Suppressor macrophage (primary cell): ENCODE results near the gene CUL2.
"Not testable (repeated sequence)": the region's sequence is repeated elsewhere in the genome, so short reads cannot be mapped to it uniquely, and the experiment has no call there.

Source experiments
- DNase-seq, 4 experiments: peaks; one replicate each; pipeline ENCODE4 v3.0.0-alpha.2; 2020 to 2022

CUL2 gene

DNA sequence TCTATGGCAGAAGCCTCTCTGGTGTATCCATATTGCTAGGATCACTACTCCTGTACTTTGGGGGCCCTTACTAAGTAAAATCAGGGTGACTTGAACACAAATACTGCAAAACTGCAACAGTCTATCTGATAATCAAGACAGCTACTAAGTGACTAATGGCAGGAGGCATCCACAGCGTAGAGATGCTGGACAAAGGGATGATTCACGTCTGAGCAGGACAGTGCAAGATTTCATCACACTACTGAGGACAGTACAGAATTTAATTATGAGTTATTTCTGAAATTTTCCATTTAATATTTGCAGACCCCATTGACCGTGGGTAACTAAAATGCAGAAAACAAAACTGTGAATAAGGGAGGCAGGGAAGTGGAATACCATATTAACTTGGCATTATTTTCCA lies 10.4 kb downstream of the CUL2 start:
- peak in 3 of 4 experiments; percentile 8 to 18 (median 13) for DNase-seq

DNA sequence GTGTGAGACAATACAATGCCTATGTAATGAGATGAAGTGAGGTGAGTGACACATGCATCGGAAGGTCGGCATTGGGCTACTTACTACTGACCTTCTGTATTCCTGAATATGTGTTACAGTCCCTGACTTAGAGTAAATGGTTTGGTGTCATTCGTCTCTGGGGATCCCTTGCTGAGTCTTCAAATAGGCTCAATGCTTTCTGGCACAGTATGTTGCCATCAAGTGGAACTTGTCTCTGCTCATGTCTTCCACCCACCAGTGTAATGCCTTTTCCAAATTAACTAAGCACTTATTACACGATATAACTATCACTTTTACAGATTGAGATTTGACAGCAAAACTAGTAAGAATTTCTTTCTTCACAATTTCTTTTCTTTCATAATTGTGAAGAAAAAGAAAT lies 10.9 kb downstream of the CUL2 start:
- no peak for DNase-seq

DNA sequence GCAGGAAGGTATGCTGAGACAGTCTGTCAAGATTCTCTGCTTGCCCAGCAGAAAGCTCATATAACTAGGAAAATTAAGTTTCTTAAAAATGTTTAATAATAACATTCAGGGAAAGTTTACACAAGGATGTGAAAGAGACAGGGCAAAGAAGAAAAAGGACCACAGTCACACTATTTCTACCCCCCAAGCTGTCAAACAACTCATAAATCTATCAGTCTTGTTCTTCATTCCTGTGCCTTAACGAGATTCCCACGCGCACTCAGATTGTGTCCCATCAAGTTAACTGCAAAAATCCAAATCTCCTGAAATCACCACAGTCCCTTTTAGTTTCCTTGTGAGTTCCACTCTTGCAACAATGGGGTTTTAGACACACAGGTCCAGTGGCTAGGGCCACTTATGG lies 14.9 kb downstream of the CUL2 start:
- no peak for DNase-seq

DNA sequence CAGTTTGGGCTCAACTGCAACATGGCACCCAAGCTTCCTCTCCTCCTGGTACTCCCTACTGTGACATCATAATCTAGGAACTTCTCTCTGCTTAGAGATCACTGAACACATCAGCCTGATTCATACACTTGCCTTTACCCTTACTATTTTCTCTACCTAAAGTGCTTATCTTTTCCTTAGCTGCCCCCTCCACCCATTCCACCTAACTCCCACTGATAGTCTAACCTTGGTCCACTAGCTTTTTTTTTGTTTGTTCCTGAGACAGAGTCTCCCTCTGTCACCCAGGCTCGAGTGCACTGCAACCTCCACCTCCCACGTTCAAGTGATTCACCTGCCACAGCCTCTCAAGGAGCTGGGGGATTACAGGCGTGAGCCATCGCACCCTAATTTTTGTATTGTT lies 15.9 kb downstream of the CUL2 start:
- DNase-seq = peak in 2 of 4 experiments; percentile 11 to 14

DNA sequence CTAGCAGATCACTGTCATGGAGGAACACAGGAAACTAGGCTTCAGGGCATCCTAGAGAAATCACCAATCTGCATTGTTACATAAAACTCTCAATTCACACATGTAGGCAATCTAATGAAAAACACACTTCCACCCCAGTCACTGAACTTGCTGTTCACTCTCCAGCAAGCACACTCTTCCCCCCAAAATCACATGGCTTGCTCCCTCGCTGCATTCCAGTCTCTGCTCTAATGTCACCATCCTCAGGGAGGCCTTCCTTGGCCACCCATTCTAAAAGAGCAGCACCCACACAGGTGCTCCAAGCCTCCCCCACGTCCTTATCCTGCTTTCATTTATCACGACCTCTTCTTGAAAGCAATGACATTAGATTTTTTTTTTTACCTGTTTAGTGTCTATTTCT lies 19.6 kb downstream of the CUL2 start:
- no peak for DNase-seq

DNA sequence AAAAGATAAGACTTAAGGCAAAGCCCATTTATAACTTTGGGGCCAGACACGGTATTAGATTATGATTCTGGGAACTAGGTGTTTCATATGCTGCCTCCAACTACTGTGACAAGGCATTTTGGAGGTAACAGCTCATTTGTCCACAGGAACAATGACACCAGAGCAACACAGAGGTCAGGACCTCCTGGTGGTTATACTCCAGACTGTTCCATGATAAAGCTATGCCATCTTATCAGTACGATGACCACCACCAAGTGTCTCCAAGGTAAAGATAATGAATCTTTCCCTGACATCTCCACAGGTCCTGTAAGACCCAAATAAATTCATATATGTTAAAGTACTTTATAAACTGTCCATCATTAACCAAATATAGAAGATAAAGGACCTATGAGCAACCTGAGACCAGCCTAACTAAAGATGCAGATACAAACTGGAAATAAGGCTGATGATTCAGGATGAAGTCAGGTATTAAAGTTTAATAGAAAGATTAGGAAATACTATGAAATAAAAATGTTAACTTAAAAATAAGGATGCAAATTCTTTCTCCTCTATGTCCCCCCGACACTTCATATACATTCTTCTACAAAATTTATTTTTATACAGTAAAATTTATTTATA lies 26.2 kb downstream of the CUL2 start:
- no peak for DNase-seq

DNA sequence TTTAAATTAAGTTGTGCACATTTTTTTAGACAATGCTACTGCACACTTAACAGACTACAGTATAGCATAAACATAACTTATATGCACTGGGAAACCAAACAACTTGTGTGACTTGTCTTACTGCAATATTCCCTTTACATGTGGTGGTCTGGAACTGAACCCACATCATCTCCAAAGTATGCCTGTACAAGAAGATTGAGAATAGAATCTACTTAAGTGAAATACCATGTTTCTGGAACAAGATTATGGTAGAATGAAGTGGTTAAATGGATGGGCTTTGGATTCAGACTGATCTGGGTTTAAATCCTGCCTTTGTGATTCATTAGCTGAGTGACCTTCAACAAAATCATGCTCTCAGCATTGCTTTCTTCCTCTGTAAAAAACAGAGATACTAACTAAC lies 30.7 kb downstream of the CUL2 start:
- DNase-seq = no peak

DNA sequence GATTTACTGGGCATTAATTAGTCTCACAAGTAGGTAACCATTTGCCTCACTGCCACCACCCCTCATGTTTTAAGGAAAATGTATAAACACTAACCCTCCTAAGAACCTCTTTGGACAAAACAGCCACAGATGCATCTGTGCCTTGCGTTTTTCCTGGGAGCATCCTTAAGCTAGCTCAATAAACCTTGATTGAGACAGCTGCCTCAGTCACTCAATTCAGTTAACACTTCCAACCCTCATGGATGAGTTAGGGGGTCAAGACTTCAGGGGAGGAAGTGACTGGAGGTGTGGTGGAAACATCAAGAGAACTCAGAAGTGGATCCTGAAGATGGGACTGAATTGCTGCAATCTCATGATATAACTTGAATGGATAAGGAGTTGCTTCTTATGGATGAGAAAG lies 31.5 kb downstream of the CUL2 start:
- no peak for DNase-seq

DNA sequence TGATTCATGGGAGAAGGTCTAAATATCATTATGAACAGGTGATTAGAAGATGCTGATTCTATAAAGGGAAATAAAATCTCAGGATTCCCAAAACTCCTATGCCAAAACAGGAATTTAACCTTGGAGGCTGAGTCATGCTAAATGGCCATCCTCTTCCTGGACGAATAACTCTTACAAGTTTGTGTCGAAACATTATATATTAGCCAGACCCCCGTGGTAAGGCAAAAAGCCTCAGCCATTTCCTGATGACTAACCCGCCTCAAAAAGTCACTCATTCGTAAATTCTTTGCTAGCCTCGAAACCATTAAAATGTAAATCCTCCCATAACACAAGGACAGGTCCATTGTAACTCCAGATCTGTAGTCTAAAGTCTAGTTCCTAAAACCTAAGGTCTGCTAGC lies 32.0 kb downstream of the CUL2 start:
- DNase-seq = peak; percentile 15 to 49 (median 36)

DNA sequence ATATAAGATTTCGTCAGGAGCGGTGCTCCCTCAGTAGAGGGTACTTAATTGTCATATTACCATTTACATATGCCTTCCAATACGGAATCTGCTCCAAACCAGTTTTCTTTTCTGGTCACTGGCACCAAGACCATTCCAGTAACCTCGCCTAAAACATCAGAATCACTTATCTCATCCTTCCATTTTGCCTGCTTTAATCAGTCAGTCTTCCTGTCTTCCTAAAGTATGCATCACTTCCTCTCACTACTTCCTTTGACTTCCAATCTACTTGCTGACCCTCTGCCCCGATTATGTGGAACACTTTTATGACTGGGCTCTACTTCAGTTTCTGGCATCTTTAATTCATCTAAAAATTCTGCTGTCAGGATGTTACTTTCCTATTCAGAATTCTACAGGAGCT lies 33.5 kb downstream of the CUL2 start:
- DNase-seq = no peak

DNA sequence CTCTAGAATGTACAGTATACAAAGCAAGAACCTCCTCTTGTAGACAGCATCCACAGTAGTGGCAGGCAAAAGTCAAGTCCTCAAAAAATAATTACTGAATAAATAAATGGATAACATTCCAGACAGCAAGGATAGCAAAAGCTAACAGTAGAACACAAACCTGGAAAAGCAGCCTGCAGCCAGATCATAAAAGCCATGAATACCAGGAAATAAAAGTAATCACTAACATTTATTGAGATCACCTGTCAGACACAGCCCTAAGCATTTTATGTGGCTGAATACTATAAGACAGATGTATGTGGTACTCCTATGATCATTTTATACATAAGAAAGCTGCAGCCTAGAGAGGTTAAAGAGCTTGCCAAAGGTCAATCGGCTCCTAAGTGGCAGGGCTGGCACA lies 34.0 kb downstream of the CUL2 start:
- DNase-seq = no peak

DNA sequence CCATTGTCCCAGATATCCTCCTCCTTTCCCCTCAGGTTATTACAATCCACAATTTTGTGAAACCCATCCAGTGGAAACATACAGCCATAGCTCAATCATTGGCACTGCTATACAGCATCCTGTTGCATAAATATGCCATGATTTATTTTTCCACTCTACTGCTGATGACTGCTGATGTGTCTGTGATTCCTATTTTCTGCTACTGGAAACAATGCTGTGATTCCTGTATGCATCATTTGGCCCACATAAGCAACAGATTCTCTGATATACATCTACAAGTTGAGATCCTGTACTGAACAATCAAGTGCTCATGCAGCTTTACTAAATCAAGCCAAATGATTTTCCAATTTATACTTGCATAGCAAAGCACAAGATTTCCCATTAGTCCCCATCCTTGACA lies 39.6 kb downstream of the CUL2 start:
- DNase-seq = no peak

DNA sequence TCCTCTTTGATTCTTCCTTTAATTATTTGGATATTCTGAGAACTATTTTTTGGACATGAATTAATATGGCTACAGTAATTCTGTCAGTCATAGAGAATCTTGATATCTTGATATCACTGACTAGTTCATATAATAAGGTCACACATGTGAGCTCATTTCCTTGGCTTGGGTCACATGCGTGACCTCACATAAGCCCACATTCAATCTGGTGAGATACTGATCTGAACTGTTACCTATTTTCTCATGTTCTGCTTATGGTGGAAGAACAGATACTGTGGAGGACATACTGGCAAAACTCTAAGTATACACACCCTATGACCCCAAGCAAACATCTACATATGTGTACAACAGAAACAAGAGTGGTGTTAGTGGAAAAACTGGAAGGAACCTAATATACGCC lies 44.1 kb downstream of the CUL2 start:
- DNase-seq = peak in 2 of 4 experiments; percentile 35 to 44

DNA sequence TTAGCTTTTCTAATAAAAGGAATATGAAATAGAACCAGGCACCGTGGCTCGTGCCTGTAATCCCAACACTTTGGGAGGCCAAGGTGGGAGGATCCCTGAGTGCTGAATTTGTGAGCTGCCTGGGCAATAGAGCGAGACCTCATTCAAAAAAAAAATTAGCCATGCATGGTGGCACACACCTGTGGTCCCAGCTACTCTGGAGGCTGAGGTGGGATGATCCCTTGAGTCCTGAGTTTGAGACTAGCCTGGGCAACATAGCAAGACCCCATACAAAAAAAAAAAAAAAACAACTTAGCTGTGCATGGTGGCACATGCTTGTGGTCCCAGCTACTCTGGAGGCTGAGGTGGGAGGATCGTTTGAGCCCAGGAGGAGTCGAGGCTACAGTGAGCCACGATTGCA lies 44.9 kb downstream of the CUL2 start:
- DNase-seq = not testable (repeated sequence)

DNA sequence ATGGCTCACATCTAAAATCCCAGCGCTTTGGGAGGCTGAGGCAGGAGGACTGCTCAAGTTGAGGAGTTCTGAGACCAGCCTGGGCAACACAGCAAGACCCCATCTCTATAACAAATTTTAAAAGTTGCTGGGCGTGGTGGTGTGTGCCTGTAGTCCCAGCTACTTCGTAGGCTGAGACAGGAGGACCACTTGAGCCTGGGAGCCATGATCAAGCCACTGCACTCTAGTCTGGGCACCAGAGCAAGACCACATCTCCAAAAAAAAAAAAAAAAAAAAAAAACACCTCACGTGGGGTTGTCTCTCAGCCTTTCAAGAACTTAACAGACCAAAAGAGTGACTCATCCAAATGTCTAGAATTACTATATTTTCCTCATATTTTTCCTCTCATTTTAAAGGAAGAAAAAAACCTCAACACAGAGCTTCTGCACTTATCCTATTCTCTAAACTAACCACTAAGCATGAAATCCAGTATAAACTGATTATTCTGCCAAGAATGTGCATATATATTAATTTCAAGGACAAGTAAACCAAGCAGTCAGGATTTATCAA lies 46.3 kb downstream of the CUL2 start:
- no peak for DNase-seq

DNA sequence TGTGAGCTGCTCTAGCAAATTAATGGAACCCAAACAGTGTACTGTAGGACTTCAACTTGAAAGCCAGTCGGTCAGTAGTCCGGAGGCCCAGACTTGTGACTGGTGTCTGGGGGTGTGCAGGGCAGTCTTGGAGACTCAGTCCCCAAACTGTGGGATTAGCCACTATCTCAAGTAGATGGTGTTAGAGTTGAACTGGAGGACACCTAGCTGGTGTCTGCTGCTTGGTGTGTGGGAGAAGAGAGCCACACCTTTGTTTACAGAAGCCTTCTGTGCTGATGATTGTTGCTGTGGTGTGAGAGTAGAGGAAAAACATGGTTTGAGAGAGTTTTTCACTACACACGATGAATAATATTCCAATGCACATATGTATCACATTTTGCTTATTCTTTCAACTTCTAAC lies 47.4 kb downstream of the CUL2 start:
- no peak for DNase-seq

DNA sequence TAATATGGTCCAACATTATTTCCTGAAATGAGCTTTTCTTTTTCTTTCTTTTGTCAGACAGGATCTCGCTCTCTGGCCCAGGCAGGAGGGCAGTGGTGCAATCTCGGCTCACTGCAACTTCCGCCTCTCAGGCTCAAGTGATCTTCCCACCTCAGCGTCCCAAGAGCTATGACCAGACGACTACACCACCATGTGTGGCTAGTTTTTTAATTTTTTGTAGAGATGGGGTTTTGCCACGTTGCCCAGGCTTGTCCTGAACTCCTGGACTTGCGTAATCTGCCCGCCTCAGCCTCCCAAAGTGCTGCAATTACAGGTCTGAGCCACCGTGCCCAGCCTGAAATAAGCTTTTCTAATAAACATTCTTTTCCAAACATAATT lies 48.6 kb downstream of the CUL2 start:
- peak; percentile 12 to 53 (median 34) for DNase-seq

DNA sequence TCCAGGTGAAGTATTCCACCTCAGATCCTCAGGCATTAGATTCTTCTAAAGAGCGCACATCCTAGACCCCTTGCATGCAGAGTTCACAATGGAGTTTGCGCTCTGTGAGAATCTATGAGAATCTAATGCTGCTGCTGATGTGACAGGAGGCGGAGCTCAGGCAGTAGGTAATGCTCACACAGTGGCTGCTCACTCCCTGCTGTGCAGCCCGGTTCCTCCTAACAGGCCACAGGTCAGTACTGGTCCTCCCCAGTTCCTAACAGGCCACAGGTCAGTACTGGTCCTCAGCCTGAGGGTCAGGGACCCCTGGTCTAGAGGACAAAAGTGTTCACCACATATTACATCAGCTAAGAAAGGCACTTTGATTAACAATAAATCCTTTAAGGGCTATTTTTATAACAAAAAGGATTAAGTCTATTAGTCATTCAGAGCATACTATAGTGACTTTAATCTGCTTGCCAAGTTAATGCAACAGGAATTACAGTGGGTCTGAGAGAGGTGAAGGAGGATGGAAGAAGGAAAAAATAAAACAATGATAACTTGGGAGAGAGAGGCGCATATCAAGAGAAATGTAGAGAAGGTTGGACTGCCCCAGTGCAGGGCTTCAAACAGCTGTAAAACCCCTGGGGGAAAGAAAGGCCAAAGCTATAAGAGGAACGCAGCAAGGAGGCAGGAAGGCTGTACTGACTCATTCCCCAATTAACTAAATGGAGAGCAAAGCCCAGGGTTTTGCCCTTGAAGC lies 49.2 kb downstream of the CUL2 start:
- DNase-seq = no peak

DNA sequence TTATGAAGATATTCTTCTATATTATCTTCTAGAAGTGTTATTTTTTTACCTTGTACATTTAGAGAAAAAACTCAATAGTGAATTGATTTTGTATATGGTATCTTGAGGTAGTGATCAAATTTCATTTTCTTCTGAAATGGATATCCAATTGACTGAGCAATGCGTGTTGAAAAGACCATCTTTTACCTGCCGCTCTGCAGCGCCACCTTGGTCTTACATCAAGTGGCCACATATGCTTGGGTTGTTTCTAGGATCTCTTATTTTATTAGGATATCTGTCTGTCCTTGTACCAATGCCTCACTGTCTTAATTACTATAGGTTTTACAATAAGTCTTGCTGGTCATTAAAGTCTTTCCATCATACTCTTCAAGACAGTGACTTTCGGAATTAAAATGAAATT lies 53.0 kb downstream of the CUL2 start:
- no peak for DNase-seq

DNA sequence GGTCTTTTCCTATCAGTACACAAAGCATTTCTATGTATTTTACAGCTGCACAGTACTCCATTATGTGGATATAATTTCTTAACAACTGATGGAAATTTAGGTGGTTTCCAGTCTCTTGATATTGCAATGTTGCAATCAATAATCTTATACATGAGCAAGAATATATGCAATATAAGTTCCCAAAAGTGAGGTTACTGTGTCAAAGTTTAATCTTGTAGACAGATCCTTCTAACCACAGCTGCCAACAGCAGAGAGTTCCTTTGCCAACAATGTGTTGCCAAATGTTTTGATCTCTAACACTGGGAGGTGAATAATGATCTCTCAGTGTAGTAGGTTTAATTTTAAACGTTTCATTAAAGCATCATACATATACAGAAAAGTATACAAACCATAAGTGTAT lies 54.5 kb downstream of the CUL2 start:
- peak in 3 of 4 experiments; percentile 40 to 64 (median 60) for DNase-seq

DNA sequence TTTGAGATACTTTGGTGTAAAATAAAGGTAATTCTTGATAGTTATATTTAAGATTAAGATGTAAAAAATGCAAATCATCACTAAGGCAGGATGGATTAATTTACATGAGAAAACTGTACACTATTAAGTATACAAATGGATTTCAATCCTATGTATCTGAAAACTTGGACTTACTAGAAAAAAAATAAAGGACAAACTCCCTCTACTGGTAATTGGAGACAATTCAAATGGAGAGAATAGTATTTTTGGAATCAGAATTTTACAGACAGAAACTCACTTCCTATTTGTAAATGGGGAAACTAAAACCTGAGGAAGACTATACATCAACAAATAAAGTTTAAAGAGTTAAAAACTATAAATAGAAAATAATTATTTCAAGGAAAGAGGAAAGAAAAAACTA lies 62.6 kb downstream of the CUL2 start:
- peak in 2 of 4 experiments; percentile 50 to 62 for DNase-seq

DNA sequence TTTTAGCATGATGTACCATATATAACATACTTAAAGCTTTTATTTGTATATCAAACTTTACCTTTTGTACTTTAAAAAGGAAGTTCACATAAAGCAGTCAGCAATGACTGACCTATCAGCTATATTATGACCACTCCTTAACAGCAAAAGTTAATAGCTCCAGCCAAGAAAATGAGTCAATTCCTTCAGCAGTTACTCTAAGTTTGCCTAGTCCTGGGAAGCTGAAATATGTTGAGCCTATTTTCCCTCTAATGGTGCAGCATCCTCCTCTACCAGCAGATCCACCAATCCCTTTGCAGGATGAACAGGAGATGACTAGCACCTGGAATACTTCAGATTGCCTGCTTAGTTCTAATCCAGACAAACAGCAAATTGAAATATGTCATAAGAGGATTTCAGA lies 64.2 kb downstream of the CUL2 start:
- DNase-seq = no peak

DNA sequence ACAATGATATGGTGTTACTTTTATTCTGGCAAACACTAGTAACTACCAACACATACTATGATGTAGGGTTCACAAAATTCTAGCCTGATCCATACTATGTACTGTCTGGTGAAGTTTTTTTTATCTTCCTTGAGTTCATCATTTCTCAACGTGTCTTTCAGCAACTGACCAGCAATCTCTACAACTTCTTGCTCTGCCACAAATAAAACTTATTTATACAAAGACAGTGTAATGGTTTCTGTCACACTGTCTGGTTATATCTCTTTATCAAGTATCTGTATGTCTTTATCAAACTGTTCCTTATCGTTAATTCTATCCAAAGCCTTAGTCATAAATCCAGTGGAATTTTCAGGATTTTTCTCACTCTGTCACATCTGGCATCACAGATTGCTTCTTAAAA lies 69.7 kb downstream of the CUL2 start:
- no peak for DNase-seq
